Measurements from ENCODE around the gene PRSS38. TPM values are rescaled to one million over a fixed set of nuclear protein-coding genes. Genes with fewer than 3 reads are reported as not detected.

The PRSS38 gene
- polyA plus RNA-seq, 2 of the 4 experiments (the other 2 are of a cell fraction) = not detected

DNA sequence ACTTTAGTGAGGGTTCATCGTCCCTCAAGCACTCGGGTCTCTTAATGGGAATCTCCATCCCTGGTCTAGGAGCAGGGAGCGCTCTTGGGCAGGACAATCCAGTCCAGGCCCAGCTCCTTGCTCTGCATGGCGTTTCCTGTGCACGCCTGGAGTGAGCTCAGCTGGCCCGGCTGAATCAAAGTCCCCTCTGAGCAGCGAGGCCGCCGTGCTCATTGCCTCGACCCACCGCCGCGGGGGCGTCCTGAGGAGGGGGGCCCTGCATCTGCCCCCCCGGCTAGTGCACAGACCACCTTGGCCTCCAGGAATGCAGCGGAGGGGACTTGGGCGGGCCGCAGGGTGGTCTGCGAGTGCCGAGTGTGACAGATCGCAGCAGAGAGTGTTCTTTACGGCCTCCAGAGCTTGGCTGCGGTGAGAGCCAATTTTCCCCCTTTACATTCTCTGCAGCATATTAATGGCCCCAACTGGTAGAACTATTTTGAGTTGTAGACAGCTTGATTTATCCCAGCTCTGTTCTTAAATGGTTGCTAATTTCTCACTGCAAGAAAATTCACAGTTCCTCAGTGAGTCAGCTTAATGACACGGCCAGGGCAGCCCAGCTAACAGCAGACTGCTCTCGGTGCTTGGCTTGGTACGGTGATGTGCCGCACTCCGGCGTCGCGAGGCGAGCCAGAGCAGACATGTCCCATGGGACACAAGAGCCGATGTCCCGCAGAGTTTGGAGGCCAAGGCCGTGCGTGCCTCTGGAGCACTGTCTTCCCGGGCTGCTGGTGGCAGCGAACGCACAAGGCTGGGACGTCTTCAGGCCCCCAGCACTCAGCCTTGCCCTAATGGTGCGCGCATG, 40.4 kb upstream of the PRSS38 start:
- Histone ChIP-seq H3K4me2 (no peak overlapping the region), H3K4me3 (no peak overlapping the region), H3K9me3 (no peaks in the 10 kb centered on the region), H3K27ac (no peak overlapping the region), H3K4me1 (no peaks in the 10 kb centered on the region)
- ChIA-PET CTCF (interaction anchor here (0.6 to 2.1 kb wide), 4 partner anchors 12 to 172 kb away, joined by 3 to 9 read pairs (median 6); partner anchors contain the start of gene WNT9A), POLR2A (no interaction called here)
- 92% methylated on average over 35 of the region's 42 CpGs for WGBS (ENCODE audit: missing lambda C conversion rate)
- ATAC-seq = no peak
- no peak for DNase-seq (ENCODE audit: low read depth in 1 of 2, low spot score in 1 of 2)
- FAIRE-seq = no peak
- TF ChIP-seq BHLHE40 (IDR thresholded peaks at IDR 0.05; ENCODE audit: low read depth, low read length) = no peak
- no peak for TF ChIP-seq EP300 (IDR thresholded peaks at IDR 0.05)
- TF ChIP-seq MAZ (IDR thresholded peaks at IDR 0.05; ENCODE audit: borderline replicate concordance, low read depth, low read length) = no peak
- TF ChIP-seq, protein P1, sequence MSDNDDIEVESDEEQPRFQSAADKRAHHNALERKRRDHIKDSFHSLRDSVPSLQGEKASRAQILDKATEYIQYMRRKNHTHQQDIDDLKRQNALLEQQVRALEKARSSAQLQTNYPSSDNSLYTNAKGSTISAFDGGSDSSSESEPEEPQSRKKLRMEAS (IDR thresholded peaks at IDR 0.05) = no peak
- TF ChIP-seq, protein P2, sequence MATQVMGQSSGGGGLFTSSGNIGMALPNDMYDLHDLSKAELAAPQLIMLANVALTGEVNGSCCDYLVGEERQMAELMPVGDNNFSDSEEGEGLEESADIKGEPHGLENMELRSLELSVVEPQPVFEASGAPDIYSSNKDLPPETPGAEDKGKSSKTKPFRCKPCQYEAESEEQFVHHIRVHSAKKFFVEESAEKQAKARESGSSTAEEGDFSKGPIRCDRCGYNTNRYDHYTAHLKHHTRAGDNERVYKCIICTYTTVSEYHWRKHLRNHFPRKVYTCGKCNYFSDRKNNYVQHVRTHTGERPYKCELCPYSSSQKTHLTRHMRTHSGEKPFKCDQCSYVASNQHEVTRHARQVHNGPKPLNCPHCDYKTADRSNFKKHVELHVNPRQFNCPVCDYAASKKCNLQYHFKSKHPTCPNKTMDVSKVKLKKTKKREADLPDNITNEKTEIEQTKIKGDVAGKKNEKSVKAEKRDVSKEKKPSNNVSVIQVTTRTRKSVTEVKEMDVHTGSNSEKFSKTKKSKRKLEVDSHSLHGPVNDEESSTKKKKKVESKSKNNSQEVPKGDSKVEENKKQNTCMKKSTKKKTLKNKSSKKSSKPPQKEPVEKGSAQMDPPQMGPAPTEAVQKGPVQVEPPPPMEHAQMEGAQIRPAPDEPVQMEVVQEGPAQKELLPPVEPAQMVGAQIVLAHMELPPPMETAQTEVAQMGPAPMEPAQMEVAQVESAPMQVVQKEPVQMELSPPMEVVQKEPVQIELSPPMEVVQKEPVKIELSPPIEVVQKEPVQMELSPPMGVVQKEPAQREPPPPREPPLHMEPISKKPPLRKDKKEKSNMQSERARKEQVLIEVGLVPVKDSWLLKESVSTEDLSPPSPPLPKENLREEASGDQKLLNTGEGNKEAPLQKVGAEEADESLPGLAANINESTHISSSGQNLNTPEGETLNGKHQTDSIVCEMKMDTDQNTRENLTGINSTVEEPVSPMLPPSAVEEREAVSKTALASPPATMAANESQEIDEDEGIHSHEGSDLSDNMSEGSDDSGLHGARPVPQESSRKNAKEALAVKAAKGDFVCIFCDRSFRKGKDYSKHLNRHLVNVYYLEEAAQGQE (IDR thresholded peaks at IDR 0.05) = no peak
- no peak for TF ChIP-seq TFCP2L1 (CRISPR knock-in tag; IDR thresholded peaks at IDR 0.05)
- no peak for TF ChIP-seq NPAS2 (CRISPR knock-in tag; IDR thresholded peaks at IDR 0.05; ENCODE audit: borderline replicate concordance)

DNA sequence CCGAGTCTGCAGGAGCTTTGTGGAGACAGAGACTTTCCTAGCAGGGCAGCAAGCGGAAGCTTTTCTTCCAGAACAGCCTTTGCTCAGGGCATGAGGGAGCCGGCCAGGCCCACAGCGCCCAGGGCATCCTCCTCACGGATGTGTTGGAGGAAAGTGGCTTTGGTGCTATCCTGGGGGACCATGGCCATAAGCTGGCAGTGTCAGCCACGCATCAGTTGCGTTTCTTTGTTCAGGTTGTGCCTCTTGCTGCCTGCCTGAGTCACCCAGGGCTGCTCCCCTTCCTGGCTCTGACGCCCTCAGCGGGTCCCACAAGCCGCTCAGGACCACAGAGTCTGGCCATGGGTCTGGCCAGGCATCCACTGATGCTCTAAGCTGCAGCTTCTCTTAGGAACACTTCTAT, 39.6 kb upstream of the PRSS38 start:
- no peak for FAIRE-seq
- no peak overlapping the region for H3K4me3 ChIP-seq
- no peaks in the 10 kb centered on the region for H3K9me3 ChIP-seq
- no peak overlapping the region for H3K4me2 ChIP-seq
- TF ChIP-seq SREBF2 (IDR thresholded peaks at IDR 0.05) (no peak), ZSCAN20 (CRISPR knock-in tag; IDR thresholded peaks at IDR 0.05) (no peak), FOSB (CRISPR knock-in tag; IDR thresholded peaks at IDR 0.05) (no peak)
- POLR2A ChIA-PET = no interaction called here
- CTCF ChIA-PET = interaction anchor here (1.3 to 2.1 kb wide), 4 partner anchors 10 to 19 kb away, joined by 3 to 9 read pairs (median 6); no protein-coding TSS in a partner anchor
- no peak overlapping the region for H3K27ac ChIP-seq
- ATAC-seq = no peak
- 85% methylated on average over 6 of the region's 10 CpGs for WGBS (ENCODE audit: missing lambda C conversion rate)
- no peak for DNase-seq (ENCODE audit: low read depth in 1 of 2, low spot score in 1 of 2)
- no peaks in the 10 kb centered on the region for H3K4me1 ChIP-seq

DNA sequence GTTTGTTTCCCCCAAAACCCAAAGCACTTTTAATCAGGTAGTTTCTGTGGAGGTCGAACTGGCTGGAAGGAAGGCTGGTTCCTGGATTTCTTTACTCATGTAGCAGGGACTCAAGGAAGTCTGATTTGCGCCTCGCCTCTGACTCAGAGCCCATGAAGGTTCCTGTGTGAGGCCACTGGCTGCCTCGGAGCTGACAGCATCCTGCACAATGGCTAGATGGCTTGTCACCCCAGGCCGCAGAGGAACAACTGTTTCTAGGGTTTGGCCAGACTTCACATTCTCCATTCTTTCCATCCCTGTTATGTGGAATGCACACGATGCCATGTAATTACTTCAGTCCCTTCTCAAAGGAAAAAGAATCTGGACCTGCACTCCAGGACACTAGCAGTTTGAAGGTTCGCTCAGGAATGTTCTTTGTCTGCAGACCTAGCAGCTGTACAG, 39.1 kb upstream of the PRSS38 start:
- ChIA-PET POLR2A (no interaction called here), CTCF (interaction anchor here (1.3 to 2.1 kb wide), 4 partner anchors 10 to 18 kb away, joined by 3 to 9 read pairs (median 6); no protein-coding TSS in a partner anchor)
- Histone ChIP-seq H3K4me2 (no peak overlapping the region), H3K4me1 (no peaks in the 10 kb centered on the region), H3K27ac (no peak overlapping the region), H3K9me3 (no peaks in the 10 kb centered on the region), H3K4me3 (no peak overlapping the region)
- WGBS (ENCODE audit: missing lambda C conversion rate) = 88% methylated on average over 7 of the region's 7 CpGs
- FAIRE-seq (no peak), ATAC-seq (no peak), DNase-seq (ENCODE audit: low read depth in 1 of 2, low spot score in 1 of 2) (no peak)
- TF ChIP-seq NPAS2 (CRISPR knock-in tag; IDR thresholded peaks at IDR 0.05; ENCODE audit: borderline replicate concordance) (no peak), TP53 (CRISPR knock-in tag; IDR thresholded peaks at IDR 0.05) (no peak)
- TF ChIP-seq, protein P3, sequence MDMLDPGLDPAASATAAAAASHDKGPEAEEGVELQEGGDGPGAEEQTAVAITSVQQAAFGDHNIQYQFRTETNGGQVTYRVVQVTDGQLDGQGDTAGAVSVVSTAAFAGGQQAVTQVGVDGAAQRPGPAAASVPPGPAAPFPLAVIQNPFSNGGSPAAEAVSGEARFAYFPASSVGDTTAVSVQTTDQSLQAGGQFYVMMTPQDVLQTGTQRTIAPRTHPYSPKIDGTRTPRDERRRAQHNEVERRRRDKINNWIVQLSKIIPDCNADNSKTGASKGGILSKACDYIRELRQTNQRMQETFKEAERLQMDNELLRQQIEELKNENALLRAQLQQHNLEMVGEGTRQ (IDR thresholded peaks at IDR 0.05) = no peak

DNA sequence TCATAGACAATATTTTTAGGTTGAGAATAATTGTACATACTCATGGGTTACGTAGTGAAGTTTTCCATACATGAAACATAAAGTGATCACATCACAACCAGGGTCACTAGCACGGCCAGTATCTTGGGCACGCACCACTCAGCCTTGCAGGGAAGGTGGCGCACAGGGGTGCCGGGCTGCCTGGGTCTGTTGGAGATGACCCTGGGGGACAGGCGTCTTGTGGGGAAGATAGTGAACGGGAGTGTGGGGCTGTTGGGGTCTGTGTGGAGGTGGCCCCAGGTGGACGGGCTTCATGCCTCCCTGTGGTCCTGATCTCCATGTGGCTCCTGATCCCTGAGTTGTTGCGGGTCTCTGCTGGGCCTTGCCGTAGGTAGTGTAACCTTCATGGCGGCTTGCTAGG, 38.3 kb upstream of the PRSS38 start:
- WGBS (ENCODE audit: missing lambda C conversion rate) = 84% methylated on average over 11 of the region's 11 CpGs
- Histone ChIP-seq H3K4me3 (no peak overlapping the region), H3K27ac (no peak overlapping the region), H3K9me3 (no peaks in the 10 kb centered on the region), H3K4me1 (no peaks in the 10 kb centered on the region), H3K4me2 (no peak overlapping the region)
- CTCF ChIA-PET = no interaction called here
- POLR2A ChIA-PET = no interaction called here
- FAIRE-seq = no peak
- ATAC-seq = no peak
- DNase-seq (ENCODE audit: low read depth in 1 of 2, low spot score in 1 of 2) = no peak
- TF ChIP-seq, protein P4, sequence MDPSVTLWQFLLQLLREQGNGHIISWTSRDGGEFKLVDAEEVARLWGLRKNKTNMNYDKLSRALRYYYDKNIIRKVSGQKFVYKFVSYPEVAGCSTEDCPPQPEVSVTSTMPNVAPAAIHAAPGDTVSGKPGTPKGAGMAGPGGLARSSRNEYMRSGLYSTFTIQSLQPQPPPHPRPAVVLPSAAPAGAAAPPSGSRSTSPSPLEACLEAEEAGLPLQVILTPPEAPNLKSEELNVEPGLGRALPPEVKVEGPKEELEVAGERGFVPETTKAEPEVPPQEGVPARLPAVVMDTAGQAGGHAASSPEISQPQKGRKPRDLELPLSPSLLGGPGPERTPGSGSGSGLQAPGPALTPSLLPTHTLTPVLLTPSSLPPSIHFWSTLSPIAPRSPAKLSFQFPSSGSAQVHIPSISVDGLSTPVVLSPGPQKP (IDR thresholded peaks at IDR 0.05; ENCODE audit: low read depth, low read length) = no peak
- TF ChIP-seq ZSCAN20 (CRISPR knock-in tag; IDR thresholded peaks at IDR 0.05) (no peak), FOXS1 (CRISPR knock-in tag; IDR thresholded peaks at IDR 0.05) (no peak), CEBPB (IDR thresholded peaks at IDR 0.05) (no peak), CHD2 (IDR thresholded peaks at IDR 0.05; ENCODE audit: low read length, partially characterized antibody) (no peak), JUN (IDR thresholded peaks at IDR 0.05) (no peak), CBX8 (IDR thresholded peaks at IDR 0.05) (no peak), HDAC2 (IDR thresholded peaks at IDR 0.05) (no peak), RCOR1 (IDR thresholded peaks at IDR 0.05; ENCODE audit: low read depth, low read length) (no peak), ZNF302 (CRISPR knock-in tag; IDR thresholded peaks at IDR 0.05) (no peak), EHMT2 (IDR thresholded peaks at IDR 0.05; ENCODE audit: low read depth) (no peak)
- TF ChIP-seq, protein P5, sequence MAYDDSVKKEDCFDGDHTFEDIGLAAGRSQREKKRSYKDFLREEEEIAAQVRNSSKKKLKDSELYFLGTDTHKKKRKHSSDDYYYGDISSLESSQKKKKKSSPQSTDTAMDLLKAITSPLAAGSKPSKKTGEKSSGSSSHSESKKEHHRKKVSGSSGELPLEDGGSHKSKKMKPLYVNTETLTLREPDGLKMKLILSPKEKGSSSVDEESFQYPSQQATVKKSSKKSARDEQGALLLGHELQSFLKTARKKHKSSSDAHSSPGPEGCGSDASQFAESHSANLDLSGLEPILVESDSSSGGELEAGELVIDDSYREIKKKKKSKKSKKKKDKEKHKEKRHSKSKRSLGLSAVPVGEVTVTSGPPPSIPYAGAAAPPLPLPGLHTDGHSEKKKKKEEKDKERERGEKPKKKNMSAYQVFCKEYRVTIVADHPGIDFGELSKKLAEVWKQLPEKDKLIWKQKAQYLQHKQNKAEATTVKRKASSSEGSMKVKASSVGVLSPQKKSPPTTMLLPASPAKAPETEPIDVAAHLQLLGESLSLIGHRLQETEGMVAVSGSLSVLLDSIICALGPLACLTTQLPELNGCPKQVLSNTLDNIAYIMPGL (CRISPR knock-in tag; IDR thresholded peaks at IDR 0.05; ENCODE audit: borderline replicate concordance) = no peak
